H1 (cell line): ENCODE measurements around the gene CISD1. TPM values are rescaled to one million over a fixed set of nuclear protein-coding genes. Genes with fewer than 3 reads are reported as not detected.

Experiments
- CTCF ChIA-PET: fragments of 300-600 bp; sonication (Branson Sonifier 250); formaldehyde crosslinking; loops from one replicate; lab custom pipeline; 2021; ENCODE audit not compliant: partially characterized antibody; lab: Charles Lee
- POLR2A ChIA-PET: fragments of 300-600 bp; sonication (Branson Sonifier 250); formaldehyde crosslinking; loops from one replicate; lab custom pipeline; 2021; ENCODE audit warnings: inconsistent platforms; ENCODE audit not compliant: partially characterized antibody; lab: Charles Lee
- DNase-seq, 2 experiments: peaks; one replicate each; pipeline versions ENCODE4 v3.0.0 to v3.0.0-alpha.2; 2010 to 2022; ENCODE audit warnings: low spot score in 2 of 2, low read depth in 1 of 2, mixed read lengths in 1 of 2
- FAIRE-seq: peaks from 2 replicates; lab custom pipeline; 2011; peaks lifted over from hg19 to GRCh38; lab: Jason Lieb, UNC
- H2AFZ ChIP-seq: 2 replicates; pipeline ENCODE4 v1.8.1; 2012; ENCODE audit warnings: low read length, inconsistent platforms
- H2AK5ac ChIP-seq: 2 replicates; pipeline ENCODE4 v1.6.1; 2013; ENCODE audit warnings: low read depth, low read length
- H2BK120ac ChIP-seq: replicated peaks from 2 replicates; pipeline ENCODE3; 2013; ENCODE audit warnings: low read depth, low read length, inconsistent platforms
- H2BK12ac ChIP-seq: 2 replicates; pipeline ENCODE4 v1.6.1; 2013; ENCODE audit warnings: low read depth, low read length
- H2BK15ac ChIP-seq: 2 replicates; pipeline ENCODE4 v1.6.1; 2013; ENCODE audit warnings: low read length
- H2BK20ac ChIP-seq: 2 replicates; pipeline ENCODE4 v1.6.1; 2013; ENCODE audit warnings: low read length
- H2BK5ac ChIP-seq: 2 replicates; pipeline ENCODE4 v1.6.1; 2013; ENCODE audit warnings: low read depth, low read length
- H3K14ac ChIP-seq: 2 replicates; pipeline ENCODE4 v1.6.1; 2013; ENCODE audit warnings: inconsistent platforms; ENCODE audit not compliant: insufficient read length
- H3K18ac ChIP-seq: 2 replicates; pipeline ENCODE4 v1.6.1; 2013; ENCODE audit warnings: low read length; ENCODE audit errors: extremely low read depth
- H3K23ac ChIP-seq: 2 replicates; pipeline ENCODE4 v1.6.1; 2013; ENCODE audit warnings: inconsistent platforms; ENCODE audit not compliant: insufficient read length
- H3K23me2 ChIP-seq: 2 replicates; pipeline ENCODE4 v1.6.1; 2013; ENCODE audit warnings: low read depth, low read length
- H3K27ac ChIP-seq: 2 replicates; pipeline ENCODE4 v1.6.1; 2011; ENCODE audit warnings: low read depth, low read length, inconsistent platforms
- H3K27me3 ChIP-seq, 4 experiments: replicated peaks in 1 of 4; 1 replicate in 1 of 4; 2 replicates in 3 of 4; pipeline versions ENCODE4 v1.6.1 to v1.8.1; 2011 to 2013; ENCODE audit warnings: low read length in 3 of 4, mild to moderate bottlenecking in 3 of 4, inconsistent platforms in 2 of 4, mixed read lengths in 2 of 4, moderate library complexity in 1 of 4; ENCODE audit not compliant: control insufficient read depth in 3 of 4, insufficient read depth in 3 of 4; ENCODE audit errors: extremely low read depth in 1 of 4
- H3K36me3 ChIP-seq, 4 experiments: 2 replicates each; pipeline versions ENCODE4 v1.6.1 to v1.8.1; 2011 to 2013; ENCODE audit warnings: mild to moderate bottlenecking in 4 of 4, low read length in 3 of 4, moderate library complexity in 2 of 4, control low read depth in 1 of 4, inconsistent platforms in 1 of 4; ENCODE audit not compliant: insufficient read depth in 4 of 4, control insufficient read depth in 2 of 4
- H3K4ac ChIP-seq: replicated peaks from 2 replicates; pipeline ENCODE3; 2013; ENCODE audit warnings: low read length, low read depth, mixed read lengths, inconsistent platforms; ENCODE audit not compliant: insufficient read length
- H3K4me1 ChIP-seq, 4 experiments: replicated peaks in 1 of 4; 1 replicate in 1 of 4; 2 replicates in 3 of 4; pipeline versions ENCODE4 v1.6.1 to v1.8.1; 2011 to 2013; ENCODE audit warnings: low read length in 3 of 4, inconsistent platforms in 2 of 4, mixed read lengths in 1 of 4; ENCODE audit not compliant: insufficient read depth in 4 of 4, control insufficient read depth in 3 of 4
- H3K4me2 ChIP-seq, 2 experiments: 2 replicates each; pipeline versions ENCODE4 v1.6.1 to v1.8.1; 2011 to 2013; ENCODE audit warnings: low read depth in 2 of 2, low read length in 2 of 2, control low read depth in 1 of 2, inconsistent platforms in 1 of 2, mild to moderate bottlenecking in 1 of 2; ENCODE audit not compliant: insufficient read depth in 1 of 2
- H3K4me3 ChIP-seq, 4 experiments: fragments of 200-600, 300-600 bp in 1 of 4; sonication (generic), shearing (Covaris generic), sonication (Bioruptor Twin) in 1 of 4; 2 replicates each; pipeline versions ENCODE4 v1.5.1 to v1.8.1; 2011 to 2016; ENCODE audit warnings: low read length in 4 of 4, low read depth in 3 of 4, control low read depth in 2 of 4, inconsistent platforms in 2 of 4, mild to moderate bottlenecking in 2 of 4, mixed read lengths in 1 of 4, moderate library complexity in 1 of 4; ENCODE audit not compliant: insufficient read depth in 2 of 4; ENCODE audit errors: extremely low read depth in 1 of 4
- H3K56ac ChIP-seq: replicated peaks from 2 replicates; pipeline ENCODE3; 2013; ENCODE audit warnings: low read depth, mild to moderate bottlenecking, mixed read lengths, low read length, inconsistent platforms; ENCODE audit not compliant: insufficient read length
- H3K79me1 ChIP-seq: 2 replicates; pipeline ENCODE4 v1.6.1; 2013; ENCODE audit warnings: low read depth, low read length, control low read depth
- H3K79me2 ChIP-seq, 2 experiments: 2 replicates each; pipeline versions ENCODE4 v1.6.1 to v1.8.1; 2012 to 2013; ENCODE audit warnings: low read length in 2 of 2, mild to moderate bottlenecking in 2 of 2, inconsistent platforms in 1 of 2; ENCODE audit not compliant: insufficient read depth in 2 of 2, control insufficient read depth in 1 of 2
- H3K9ac ChIP-seq, 4 experiments: replicated peaks in 1 of 4; 1 replicate in 1 of 4; 2 replicates in 3 of 4; pipeline versions ENCODE4 v1.6.1 to v1.8.1; 2011 to 2013; ENCODE audit warnings: low read depth in 3 of 4, low read length in 3 of 4, control low read depth in 2 of 4, mild to moderate bottlenecking in 2 of 4, moderate library complexity in 2 of 4, inconsistent platforms in 1 of 4; ENCODE audit errors: extremely low read depth in 1 of 4
- H3K9me3 ChIP-seq, 2 experiments: 2 replicates each; pipeline versions ENCODE4 v1.6.1 to v1.8.1; 2012 to 2013; ENCODE audit warnings: mild to moderate bottlenecking in 2 of 2, moderate library complexity in 2 of 2, control low read depth in 1 of 2, inconsistent platforms in 1 of 2, low read depth in 1 of 2, low read length in 1 of 2, mixed read lengths in 1 of 2; ENCODE audit not compliant: insufficient read depth in 2 of 2
- H4K20me1 ChIP-seq, 2 experiments: replicated peaks in 1 of 2; 2 replicates each; pipeline versions ENCODE3 to v1.8.1; 2011 to 2013; ENCODE audit warnings: inconsistent platforms in 2 of 2, low read length in 2 of 2, mild to moderate bottlenecking in 1 of 2; ENCODE audit not compliant: insufficient read depth in 2 of 2, control insufficient read depth in 1 of 2
- H4K5ac ChIP-seq: 2 replicates; pipeline ENCODE4 v1.6.1; 2013; ENCODE audit warnings: low read length, low read depth, mixed read lengths, inconsistent platforms; ENCODE audit not compliant: insufficient read length
- H4K8ac ChIP-seq: 2 replicates; pipeline ENCODE4 v1.8.0; 2013; ENCODE audit warnings: mild to moderate bottlenecking, moderate library complexity, low read length, inconsistent platforms; ENCODE audit not compliant: insufficient read depth; ENCODE audit errors: extremely low read depth
- H4K91ac ChIP-seq: replicated peaks from 2 replicates; pipeline ENCODE3; 2013; ENCODE audit warnings: low read length, mixed read lengths, inconsistent platforms; ENCODE audit not compliant: insufficient read length
- SP2 ChIP-seq: IDR thresholded peaks from 2 replicates; pipeline ENCODE4 v1.6.1; 2012; ENCODE audit warnings: mild to moderate bottlenecking, low read length, inconsistent platforms
- WGBS, 2 experiments: shearing (Covaris generic) in 1 of 2; methylation state at CpG; one replicate each; pipeline versions ENCODE4 v1.1.6 to v1.1.7; 2013 to 2015; ENCODE audit warnings: low lambda C conversion rate in 2 of 2, mixed read lengths in 2 of 2, inconsistent platforms in 1 of 2, low coverage in 1 of 2, missing lambda C conversion rate in 1 of 2; ENCODE audit not compliant: insufficient replicate concordance in 2 of 2, insufficient coverage in 1 of 2, insufficient read length in 1 of 2; ENCODE audit errors: extremely low coverage in 1 of 2, missing lambda C conversion rate in 1 of 2; 5-methylcytosine and 5-hydroxymethylcytosine counted together
- polyA plus RNA-seq, 7 experiments: library from polyadenylated mRNA; depleted of rRNA in 3 of 7; stranded (reverse) in 5 of 7; unstranded in 2 of 7; fragments of >200 nt in 5 of 7; fragments of 200-250 nt in 2 of 7; gene quantifications; 1 replicate in 5 of 7; 2 replicates in 1 of 7; 4 replicates in 1 of 7; pipeline versions ENCODE4 v1.2.1 to v1.2.3, GENCODE V29; 2011 to 2013; ENCODE audit warnings: missing spikeins in 2 of 7, mixed read lengths in 2 of 7
- total RNA-seq: library from RNA; stranded (reverse); fragmentation: NEBNext Ultra II Directional; extraction: Animal tissue kit (Norgen Biotek cat#: 25700); gene quantifications from 2 replicates; pipeline ENCODE4 v1.2.1, GENCODE V29; 2021

Gene CISD1
- total and polyA plus RNA-seq, 2 of the 8 experiments (the other 6 are each of a cell fraction or from before 2014, with no cell fraction given) = 22.6 to 43.2 TPM

- Histone ChIP-seq H3K79me1 (no peaks in the 10 kb centered on the region), H3K23ac (no peak overlapping the region), H3K9me3 (peaks cover 0 to 3% of the 10 kb centered on the region in 2 experiments; a peak in 1 of 4 replicates), H3K14ac (no peak overlapping the region), H2BK120ac (no peak overlapping the region), H2BK15ac (no peak overlapping the region), H3K4me3 (no peak overlapping the region), H3K79me2 (no peaks in the 10 kb centered on the region), H4K5ac (no peak overlapping the region), H2AK5ac (no peak overlapping the region), H3K27me3 (no peaks in the 10 kb centered on the region), H4K8ac (no peak overlapping the region), H3K27ac (no peak overlapping the region), H3K9ac (no peak overlapping the region), H3K36me3 (no peaks in the 10 kb centered on the region), H4K20me1 (no peaks in the 10 kb centered on the region), H2BK20ac (no peak overlapping the region), H3K4me2 (no peak overlapping the region), H3K23me2 (no peaks in the 10 kb centered on the region), H3K4me1 (no peaks in the 10 kb centered on the region), H4K91ac (no peak overlapping the region), H3K18ac (no peak overlapping the region), H2BK12ac (no peak overlapping the region), H3K4ac (no peak overlapping the region), H3K56ac (no peak overlapping the region), H2BK5ac (no peak overlapping the region), H2AFZ (no peak overlapping the region)
- CTCF ChIA-PET = interaction anchor here (1.0 kb wide), 1 partner anchor 57 kb away, joined by 3 read pairs; the partner anchor contains the start of gene TFAM
- POLR2A ChIA-PET = no interaction called here
- FAIRE-seq (no peak), DNase-seq (no peak)
- 95% methylated on average over 1 of the region's 1 CpG; no CpG with 5 or more reads in 1 of the 2 experiments for WGBS, 2 experiments
- no peak for TF ChIP-seq SP2
These were observed 59.3 kb downstream of the CISD1 start for GRCh38 chr10:58328233-58328632.
